ENCODE measurements around the gene ARHGAP10. TPM values are rescaled to one million over a fixed set of nuclear protein-coding genes. Genes with fewer than 3 reads are reported as not detected.

ARHGAP10 gene
- total and polyA plus RNA-seq, 10 of the 15 experiments (the other 5 are each of a cell fraction or from before 2014, with no cell fraction given), result 1.3 to 25.8 (median 17.2) TPM

DNA sequence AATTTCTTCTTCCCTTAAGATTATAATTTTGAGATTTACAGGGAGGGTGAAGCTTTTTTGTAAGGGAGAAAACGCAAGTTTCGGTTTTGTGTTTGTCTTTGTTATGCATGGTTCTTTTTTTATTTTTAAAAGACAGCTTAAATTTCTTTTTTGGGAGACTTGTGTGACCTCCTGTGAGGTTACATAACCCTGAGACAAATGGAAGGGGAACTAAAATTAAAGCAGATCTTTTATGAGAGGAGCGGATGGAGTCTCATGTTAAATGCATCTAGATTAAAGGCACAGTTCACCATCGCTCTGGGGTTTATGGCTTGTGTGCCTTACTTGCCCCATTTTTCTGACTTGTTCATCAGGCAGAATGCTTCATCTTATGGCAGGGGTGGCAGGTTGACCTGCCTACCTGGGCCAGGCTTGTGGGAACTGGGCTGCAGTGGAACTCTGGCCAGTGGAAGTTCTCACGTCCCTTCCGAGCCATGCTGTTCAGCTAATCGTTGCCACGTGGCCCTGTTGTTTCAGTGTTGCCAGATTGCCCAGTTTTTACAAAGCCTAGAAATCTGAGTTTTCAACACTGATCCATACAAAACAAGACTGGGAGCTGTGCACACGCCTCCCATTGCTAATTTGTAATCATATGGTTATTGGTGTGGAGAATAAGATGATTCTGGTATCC lies 291.8 kb downstream of the ARHGAP10 start (continued):
- TF ChIP-seq, protein P1, sequence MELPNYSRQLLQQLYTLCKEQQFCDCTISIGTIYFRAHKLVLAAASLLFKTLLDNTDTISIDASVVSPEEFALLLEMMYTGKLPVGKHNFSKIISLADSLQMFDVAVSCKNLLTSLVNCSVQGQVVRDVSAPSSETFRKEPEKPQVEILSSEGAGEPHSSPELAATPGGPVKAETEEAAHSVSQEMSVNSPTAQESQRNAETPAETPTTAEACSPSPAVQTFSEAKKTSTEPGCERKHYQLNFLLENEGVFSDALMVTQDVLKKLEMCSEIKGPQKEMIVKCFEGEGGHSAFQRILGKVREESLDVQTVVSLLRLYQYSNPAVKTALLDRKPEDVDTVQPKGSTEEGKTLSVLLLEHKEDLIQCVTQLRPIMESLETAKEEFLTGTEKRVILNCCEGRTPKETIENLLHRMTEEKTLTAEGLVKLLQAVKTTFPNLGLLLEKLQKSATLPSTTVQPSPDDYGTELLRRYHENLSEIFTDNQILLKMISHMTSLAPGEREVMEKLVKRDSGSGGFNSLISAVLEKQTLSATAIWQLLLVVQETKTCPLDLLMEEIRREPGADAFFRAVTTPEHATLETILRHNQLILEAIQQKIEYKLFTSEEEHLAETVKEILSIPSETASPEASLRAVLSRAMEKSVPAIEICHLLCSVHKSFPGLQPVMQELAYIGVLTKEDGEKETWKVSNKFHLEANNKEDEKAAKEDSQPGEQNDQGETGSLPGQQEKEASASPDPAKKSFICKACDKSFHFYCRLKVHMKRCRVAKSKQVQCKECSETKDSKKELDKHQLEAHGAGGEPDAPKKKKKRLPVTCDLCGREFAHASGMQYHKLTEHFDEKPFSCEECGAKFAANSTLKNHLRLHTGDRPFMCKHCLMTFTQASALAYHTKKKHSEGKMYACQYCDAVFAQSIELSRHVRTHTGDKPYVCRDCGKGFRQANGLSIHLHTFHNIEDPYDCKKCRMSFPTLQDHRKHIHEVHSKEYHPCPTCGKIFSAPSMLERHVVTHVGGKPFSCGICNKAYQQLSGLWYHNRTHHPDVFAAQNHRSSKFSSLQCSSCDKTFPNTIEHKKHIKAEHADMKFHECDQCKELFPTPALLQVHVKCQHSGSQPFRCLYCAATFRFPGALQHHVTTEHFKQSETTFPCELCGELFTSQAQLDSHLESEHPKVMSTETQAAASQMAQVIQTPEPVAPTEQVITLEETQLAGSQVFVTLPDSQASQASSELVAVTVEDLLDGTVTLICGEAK (IDR thresholded peaks at IDR 0.05; ENCODE audit: borderline replicate concordance), result no peak
- TF ChIP-seq, protein P2, sequence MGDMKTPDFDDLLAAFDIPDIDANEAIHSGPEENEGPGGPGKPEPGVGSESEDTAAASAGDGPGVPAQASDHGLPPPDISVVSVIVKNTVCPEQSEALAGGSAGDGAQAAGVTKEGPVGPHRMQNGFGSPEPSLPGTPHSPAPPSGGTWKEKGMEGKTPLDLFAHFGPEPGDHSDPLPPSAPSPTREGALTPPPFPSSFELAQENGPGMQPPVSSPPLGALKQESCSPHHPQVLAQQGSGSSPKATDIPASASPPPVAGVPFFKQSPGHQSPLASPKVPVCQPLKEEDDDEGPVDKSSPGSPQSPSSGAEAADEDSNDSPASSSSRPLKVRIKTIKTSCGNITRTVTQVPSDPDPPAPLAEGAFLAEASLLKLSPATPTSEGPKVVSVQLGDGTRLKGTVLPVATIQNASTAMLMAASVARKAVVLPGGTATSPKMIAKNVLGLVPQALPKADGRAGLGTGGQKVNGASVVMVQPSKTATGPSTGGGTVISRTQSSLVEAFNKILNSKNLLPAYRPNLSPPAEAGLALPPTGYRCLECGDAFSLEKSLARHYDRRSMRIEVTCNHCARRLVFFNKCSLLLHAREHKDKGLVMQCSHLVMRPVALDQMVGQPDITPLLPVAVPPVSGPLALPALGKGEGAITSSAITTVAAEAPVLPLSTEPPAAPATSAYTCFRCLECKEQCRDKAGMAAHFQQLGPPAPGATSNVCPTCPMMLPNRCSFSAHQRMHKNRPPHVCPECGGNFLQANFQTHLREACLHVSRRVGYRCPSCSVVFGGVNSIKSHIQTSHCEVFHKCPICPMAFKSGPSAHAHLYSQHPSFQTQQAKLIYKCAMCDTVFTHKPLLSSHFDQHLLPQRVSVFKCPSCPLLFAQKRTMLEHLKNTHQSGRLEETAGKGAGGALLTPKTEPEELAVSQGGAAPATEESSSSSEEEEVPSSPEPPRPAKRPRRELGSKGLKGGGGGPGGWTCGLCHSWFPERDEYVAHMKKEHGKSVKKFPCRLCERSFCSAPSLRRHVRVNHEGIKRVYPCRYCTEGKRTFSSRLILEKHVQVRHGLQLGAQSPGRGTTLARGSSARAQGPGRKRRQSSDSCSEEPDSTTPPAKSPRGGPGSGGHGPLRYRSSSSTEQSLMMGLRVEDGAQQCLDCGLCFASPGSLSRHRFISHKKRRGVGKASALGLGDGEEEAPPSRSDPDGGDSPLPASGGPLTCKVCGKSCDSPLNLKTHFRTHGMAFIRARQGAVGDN (IDR thresholded peaks at IDR 0.05), result no peak
- no peak for TF ChIP-seq KLF5 (IDR thresholded peaks at IDR 0.05; ENCODE audit: partially characterized antibody)

All from GM12878 (cell line).